HG03575 (cell line): Measurements from ENCODE around the gene TP53TG3B.
"Not testable (repeated sequence)": the region's sequence is repeated elsewhere in the genome, so short reads cannot be mapped to it uniquely, and the experiment has no call there.

ENCODE experiments used
- ATAC-seq: cut with Tn5 transposase; IDR thresholded peaks from one replicate; pipeline ENCODE4 v1.9.1; 2021; ENCODE audit not compliant: unreplicated experiment, insufficient number of reproducible peaks, low FRiP score; ENCODE audit errors: extremely low read depth

Gene TP53TG3B

DNA sequence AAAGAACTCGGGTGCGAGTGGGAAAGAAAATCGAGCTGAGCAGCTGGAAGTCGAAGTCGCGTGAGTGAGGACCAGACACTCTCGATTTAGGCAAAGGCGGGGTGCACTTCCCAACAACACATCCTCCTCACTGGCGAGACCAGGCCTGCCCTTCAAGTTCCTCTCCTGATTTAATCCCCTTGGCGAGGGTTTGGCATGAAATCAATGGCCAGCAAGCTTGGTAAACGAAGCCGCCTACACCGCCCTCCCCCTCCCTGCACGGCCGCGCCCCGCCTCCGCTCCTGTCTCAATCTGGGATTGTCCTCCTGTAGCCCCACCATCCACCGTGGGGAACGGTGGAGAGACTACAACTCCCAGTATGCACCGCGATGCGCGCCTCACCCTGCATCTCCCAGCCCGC lies at the start of gene TP53TG3B:
Gene TP53TG3B, plus strand, starts transcription at position 301 of the 400 bp plus-strand sequence. Its CDS starts 68 bp downstream, at position 369.
- ATAC-seq = not testable (repeated sequence)

- ATAC-seq = not testable (repeated sequence)
Observed at GRCh38 chr16:33336226-33337012, 24.2 kb upstream of the TP53TG3B start.

- ATAC-seq = not testable (repeated sequence)
Observed at GRCh38 chr16:33337627-33338542, 22.8 kb upstream of the TP53TG3B start.

DNA sequence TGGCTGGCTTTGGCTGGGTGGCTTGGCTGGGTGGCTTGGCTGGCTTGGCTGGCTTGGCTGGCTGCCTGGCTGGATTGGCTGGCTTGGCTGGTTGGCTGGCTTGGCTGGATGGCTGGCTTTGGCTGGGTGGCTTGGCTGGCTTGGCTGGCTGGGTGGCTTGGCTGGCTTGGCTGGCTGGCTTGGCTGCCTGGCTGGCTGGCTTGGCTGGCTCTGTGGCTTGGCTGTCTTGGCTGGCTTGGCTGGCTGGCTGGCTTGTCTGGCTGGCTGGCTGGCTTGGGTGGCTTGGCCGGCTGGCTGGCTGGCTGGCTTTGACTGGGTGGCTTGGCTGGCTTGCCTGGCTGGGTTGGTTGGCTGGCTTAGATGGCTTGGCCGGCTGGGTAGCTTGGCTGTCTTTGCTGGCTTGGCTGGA lies 22.1 kb upstream of the TP53TG3B start:
- not testable (repeated sequence) for ATAC-seq

DNA sequence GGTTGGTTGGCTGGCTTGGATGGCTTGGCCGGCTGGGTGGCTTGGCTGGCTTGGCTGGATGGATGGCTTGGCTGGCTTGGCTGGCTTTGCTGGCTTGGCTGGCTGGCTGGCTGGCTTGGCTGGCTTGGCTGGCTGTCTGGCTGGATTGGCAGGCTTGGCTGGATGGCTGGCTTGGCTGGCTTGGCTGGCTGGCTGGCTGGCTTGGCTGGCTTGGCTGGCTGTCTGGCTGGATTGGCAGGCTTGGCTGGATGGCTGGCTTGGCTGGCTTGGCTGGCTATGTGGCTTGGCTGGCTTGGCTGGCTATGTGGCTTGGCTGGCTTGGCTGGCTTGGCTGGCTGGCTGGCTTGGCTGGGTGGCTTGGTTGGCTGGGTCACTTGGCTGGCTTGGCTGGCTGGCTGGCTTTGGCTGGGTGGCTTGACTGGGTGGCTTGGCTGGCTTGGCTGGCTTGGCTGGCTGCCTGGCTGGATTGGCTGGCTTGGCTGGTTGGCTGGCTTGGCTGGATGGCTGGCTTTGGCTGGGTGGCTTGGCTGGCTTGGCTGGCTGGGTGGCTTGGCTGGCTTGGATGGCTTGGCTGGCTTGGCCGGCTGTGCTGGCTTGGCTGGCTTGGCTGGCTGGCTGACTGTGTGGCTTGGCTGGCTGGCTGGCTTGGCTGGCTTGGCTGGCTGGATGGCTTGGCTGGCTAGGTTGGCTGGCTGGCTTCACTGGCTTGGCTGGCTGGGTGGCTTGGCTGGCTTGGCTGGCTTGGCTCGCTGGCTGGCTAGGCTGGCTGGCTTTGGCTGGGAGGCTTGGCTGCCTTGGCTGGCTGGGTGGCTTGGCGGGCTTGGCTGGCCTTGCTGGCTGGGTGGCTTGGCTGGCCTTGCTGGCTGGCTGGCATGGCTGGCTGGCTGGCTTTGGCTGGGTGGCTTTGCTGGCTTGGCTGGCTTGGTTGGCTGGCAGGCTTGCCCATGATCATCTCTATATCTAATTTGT lies 21.3 kb upstream of the TP53TG3B start:
- not testable (repeated sequence) for ATAC-seq
